Fibroblast of pulmonary artery (primary cell): ENCODE measurements around the gene LRMDA.

ENCODE experiments used
- DNase-seq: peaks from one replicate; pipeline ENCODE4 v3.0.0-alpha.2; 2010; ENCODE audit warnings: low read depth
- H3K4me3 ChIP-seq: replicated peaks from 2 replicates; pipeline ENCODE4 v1.5.1; 2011; ENCODE audit warnings: low read depth, mild to moderate bottlenecking, control low read depth, low read length, moderate library complexity
- TF ChIP-seq, protein P1 (sequence below): IDR thresholded peaks from 2 replicates; pipeline ENCODE4 v1.5.1; 2011; ENCODE audit warnings: mild to moderate bottlenecking, control low read depth, low read length, inconsistent platforms; ENCODE audit errors: missing control alignments

Gene LRMDA

DNA sequence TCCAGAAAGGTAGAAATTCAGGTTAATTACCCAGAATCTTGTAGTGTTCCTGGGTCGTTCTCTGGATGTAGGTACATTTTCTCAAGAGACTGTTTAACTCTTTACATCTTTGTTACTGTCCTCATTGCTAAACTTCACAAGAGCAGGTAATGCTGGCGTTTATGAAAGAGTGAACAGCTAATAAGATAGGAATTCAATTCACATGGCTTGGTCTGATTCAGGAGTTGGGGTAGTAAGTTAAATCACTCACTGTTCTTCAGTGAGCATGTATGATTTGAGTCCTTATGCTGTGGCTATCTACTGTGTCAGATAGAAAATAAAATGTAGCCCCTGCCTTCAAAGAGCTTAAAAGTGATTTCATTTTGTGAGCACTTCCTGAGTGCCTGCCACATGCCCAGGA lies 480.0 kb downstream of the LRMDA start:
- no peak overlapping the region for H3K4me3 ChIP-seq
- DNase-seq = no peak
- TF ChIP-seq, protein P1, sequence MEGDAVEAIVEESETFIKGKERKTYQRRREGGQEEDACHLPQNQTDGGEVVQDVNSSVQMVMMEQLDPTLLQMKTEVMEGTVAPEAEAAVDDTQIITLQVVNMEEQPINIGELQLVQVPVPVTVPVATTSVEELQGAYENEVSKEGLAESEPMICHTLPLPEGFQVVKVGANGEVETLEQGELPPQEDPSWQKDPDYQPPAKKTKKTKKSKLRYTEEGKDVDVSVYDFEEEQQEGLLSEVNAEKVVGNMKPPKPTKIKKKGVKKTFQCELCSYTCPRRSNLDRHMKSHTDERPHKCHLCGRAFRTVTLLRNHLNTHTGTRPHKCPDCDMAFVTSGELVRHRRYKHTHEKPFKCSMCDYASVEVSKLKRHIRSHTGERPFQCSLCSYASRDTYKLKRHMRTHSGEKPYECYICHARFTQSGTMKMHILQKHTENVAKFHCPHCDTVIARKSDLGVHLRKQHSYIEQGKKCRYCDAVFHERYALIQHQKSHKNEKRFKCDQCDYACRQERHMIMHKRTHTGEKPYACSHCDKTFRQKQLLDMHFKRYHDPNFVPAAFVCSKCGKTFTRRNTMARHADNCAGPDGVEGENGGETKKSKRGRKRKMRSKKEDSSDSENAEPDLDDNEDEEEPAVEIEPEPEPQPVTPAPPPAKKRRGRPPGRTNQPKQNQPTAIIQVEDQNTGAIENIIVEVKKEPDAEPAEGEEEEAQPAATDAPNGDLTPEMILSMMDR = no peak

DNA sequence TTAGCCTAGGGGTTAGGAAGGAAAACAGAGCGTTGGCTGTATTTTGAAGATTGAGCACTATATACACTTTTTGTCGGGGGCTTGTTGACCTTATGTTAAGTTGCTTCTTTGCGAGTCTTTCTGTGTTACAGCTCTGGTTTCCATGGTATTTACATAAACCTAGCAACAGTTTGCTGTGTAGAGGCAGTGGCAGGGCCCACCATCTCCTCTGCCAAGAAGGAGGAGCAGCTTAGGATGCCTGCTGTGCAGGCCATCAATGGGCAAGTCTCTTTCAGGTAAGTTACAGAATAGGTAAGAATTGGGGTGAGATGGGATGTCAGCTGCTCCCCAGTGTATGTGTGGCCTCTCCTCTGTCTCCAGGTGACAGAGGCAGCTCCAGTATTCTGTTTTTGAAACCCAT lies 485.5 kb downstream of the LRMDA start:
- DNase-seq = no peak
- TF ChIP-seq, protein P1 = no peak
- no peak overlapping the region for H3K4me3 ChIP-seq

DNA sequence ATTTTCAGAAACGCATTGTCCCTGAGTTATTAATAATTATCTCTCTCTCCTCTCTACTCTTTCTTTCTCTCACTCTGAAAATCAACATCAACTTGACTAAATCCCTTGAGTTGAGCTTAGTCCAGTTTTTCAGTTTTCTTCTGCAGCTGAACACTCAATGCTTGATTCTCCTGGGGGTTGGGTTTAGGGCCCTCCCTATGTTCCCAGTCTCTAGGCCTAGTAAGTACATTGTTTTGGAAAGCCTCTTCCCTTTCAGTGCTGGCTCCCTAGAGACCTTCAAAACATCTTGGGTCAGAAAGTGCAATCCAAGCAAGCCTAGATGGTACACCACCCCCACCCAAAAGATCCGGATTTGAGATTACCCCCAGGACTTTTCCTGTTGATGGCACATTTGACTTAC lies 488.5 kb downstream of the LRMDA start:
- H3K4me3 ChIP-seq = no peak overlapping the region
- no peak for DNase-seq
- TF ChIP-seq, protein P1 = no peak

DNA sequence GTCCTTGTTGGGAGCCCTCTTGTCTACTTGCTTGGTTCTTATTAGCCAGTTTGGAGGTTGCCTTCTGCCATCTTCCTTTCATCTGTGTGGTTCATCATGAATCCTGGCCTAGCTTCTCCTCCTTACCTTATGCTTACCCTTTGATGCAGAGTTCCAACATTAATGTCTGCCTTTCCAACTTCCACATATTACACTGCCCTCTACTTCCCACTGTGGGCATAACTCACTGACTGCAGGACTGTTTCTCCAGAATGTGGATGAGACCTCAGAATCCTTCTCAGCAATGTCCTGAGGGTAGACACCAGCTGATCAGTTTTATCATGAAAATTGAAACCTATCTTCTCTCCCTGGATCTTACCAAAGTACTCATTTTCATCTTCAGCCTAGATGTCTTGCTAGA lies 491.0 kb downstream of the LRMDA start:
- no peak overlapping the region for H3K4me3 ChIP-seq
- TF ChIP-seq, protein P1 = peak; percentile 37
- peak; percentile 17 for DNase-seq

DNA sequence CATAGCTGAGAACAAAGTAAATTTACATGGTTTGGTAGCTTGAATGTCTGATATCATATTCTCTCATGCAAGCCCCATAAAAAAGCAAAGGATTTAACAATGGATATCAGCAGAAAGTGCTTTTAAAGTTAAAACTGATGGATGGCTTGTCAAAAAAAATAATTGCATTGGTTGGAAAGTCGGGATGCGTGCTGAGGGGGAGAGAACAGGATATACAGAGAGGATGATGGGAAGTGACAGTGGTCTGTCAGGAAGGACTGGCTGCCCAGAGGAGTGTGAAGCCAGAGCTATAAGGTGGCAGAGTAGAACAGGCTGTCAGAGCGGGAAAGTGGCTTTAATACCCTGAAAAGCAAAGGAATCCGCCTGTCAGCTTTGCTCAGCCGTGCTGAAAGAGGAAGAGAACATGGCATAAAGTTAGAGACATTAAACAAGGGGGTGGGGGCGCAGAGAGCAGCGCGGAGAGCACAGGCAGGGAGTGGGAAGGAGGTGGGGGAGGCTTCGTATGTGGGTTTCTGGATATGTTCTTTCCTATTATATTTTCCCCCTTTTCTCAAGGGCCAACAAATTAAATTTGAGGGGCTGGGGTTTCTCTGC lies 493.0 kb downstream of the LRMDA start:
- TF ChIP-seq, protein P1 = no peak
- no peak for DNase-seq
- no peak overlapping the region for H3K4me3 ChIP-seq

DNA sequence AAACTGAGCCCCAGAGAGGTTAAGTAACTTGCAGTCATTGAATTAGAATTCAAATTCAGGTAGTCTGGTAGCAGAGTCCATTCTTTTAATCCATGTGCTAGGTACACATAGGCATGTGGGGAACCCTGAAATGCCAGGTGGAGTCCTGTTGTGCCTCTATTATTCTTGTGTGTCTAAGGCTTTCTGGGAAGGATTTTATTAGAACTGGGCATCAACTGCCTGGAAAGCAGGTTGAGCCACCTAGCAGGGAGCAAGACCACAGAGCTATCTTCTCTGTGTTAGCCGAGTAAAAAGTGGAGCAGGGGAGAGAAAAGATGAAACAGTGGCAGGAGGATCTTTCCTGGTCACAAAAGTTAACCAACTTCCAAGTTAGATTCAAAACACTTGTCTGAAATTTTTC lies 494.6 kb downstream of the LRMDA start:
- H3K4me3 ChIP-seq = no peak overlapping the region
- DNase-seq = no peak
- TF ChIP-seq, protein P1 = no peak

DNA sequence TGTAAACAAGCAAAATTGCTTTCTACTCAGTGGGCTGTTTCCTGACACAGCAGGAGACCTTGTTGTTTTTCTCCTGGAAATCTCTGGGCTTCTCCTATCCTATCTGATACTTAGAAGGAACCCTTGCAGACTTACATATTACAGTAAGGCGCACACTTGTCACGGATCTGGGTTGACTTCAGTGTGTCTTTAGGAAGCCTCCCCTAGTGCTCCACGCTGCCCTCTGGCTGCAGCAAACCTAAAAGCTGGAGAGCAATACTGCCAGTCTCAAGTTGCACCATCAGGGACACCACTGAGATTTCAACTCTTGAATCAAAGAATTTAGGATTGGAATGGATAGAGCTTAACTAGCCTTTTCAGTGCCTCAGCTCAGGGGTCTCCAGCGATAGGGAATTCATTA lies 495.3 kb downstream of the LRMDA start:
- no peak for DNase-seq
- H3K4me3 ChIP-seq = no peak overlapping the region
- TF ChIP-seq, protein P1 = no peak
